Effector CD8-positive, alpha-beta T cell (primary cell): ENCODE measurements around the gene SLC6A12.

Experiments
- DNase-seq: peaks from one replicate; lab custom pipeline; 2025; lab: John Stamatoyannopoulos, UW

The SLC6A12 gene

GRCh38 chr12:215116-215515 is 1.2 kb upstream of the SLC6A12 start:
- no peak for DNase-seq

DNA sequence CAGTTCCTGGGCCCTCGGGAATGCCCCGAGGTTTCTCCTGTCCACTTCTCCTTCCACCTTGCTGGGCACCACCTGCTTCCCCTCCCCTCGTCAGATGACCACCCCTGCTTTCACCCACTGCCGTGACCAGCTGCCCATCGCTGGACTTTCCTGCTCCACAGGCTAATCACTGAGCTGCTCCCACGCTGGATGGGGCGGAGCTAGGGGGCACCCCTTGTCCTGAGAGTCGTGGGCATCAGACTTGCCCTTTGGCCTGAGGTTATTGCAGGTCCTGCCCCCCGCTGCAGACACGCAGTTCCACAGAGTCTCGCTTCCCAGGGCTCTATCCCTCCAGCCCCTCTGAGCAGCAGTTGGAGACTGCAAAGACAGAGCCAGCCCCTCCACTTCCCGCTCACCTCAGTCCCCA is 427 bp downstream of the SLC6A12 start:
- DNase-seq, result no peak

- DNase-seq, result no peak
Observed at GRCh38 chr12:212715-213526, 1.0 kb downstream of the SLC6A12 start.

- DNase-seq, result no peak
Observed at GRCh38 chr12:212415-212714, 1.6 kb downstream of the SLC6A12 start.

DNA sequence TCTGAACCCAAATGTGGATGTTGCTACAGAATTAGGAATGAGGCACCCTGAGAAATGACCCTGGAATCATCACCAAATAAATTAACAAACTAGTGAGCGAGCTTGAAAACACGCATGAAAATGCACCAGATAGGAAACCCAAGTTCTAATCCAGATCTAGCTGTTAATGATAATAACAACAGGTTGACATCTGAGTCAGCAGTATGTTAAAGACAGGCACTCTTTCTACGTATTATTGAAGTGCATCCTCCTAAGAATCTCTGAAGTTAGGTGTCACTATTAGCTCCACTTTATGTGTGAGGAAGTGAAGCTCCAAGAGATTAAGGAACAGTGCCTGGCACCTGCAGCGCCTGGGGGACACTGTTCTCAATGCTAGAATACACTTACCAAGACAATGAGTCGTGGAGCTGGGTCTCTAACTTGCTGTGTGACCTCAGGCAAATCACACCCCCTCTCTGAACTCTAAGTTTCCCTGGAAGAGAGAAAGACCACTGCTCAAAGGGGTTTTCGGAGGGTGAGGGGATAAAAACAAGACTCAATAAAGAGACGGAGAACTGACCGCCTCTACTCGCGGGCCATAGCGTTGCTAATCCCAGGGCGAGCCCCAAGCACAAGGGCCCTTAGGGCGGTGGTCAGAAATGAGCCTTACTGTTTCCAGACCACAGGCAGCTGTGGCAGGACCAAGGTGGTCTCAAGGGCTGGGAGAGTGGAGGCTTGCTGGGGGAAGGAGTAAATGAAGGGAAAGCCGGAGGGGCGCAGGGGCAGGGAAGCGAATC is 2.1 kb downstream of the SLC6A12 start:
- no peak for DNase-seq

DNA sequence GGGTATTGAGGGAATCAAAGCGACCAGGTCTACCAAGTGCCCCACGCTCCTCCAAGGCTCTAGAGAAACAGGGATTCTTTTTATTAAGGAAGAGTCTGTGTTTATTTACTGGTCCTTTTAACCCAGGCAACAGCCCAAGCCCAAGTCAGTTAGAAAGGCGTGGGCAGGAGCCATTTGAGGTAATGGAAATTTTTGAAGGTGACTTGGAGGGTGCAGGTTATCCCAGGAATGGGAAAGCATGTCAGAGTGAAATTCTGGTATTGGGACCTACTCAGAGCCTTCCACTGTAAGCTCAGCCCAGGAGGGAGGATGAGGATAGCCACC is 2.9 kb downstream of the SLC6A12 start:
- DNase-seq, result no peak

DNA sequence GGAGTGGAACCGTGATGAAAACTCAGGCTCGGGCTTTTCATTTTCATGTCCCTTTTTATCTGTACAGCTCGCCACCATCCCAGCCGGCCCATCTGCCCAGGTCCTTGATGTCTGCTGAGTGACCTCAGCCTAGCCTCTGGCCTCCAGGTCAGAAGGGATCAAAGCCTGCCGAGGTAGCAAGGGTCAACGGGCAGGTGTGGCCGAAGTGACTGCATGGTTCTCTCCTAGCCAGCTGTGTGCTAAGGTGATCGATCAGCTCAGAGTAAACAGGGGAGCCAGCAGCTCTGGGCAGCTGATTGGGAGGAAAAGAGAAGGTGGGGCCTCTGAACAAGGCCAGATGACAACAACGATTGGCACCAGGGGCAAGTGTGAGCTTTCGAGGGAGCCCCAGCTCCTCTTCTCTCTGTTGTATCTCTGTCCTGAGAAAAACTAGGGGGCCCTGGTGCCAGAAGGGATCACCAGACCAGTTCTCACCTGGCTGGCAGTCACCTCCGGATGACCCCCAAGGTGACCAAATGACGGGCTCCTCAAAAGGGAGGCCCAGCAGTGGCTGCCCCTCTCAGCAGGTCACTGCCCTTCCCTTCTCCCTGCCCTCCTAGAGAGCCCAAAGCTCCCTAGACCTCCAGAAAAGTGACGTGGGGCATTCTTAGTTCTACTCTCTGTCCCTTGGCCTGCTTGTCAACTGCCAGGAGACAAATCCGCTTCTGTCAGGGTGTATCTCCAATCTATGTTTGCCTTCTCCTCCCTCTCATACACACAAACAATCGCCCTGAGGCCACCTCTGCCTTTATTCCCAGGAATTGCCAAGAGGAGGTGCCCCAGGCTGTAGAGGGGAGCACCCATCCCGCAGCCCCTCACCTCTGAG is 3.4 kb downstream of the SLC6A12 start:
- no peak for DNase-seq

- DNase-seq, result no peak
Observed at GRCh38 chr12:209851-210250, 4.1 kb downstream of the SLC6A12 start.

DNA sequence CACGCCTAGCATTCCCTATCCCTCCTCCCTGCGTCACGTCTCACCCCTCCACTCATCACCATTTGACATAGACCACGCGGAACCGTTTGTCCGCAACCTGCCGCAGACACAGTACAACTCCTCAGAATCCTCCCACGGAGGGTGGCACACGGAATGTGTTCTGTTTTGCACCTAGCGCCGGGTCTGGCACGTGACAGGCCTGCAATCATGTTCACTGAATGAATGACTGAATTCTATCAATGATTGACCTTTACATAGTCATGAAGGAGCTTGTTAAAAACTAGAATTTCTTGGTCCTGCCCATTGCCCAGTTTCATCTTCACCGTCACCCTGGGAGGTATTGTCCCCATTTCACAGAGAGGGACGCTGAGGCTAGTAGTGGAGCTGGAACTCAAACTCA is 4.7 kb downstream of the SLC6A12 start:
- no peak for DNase-seq

DNA sequence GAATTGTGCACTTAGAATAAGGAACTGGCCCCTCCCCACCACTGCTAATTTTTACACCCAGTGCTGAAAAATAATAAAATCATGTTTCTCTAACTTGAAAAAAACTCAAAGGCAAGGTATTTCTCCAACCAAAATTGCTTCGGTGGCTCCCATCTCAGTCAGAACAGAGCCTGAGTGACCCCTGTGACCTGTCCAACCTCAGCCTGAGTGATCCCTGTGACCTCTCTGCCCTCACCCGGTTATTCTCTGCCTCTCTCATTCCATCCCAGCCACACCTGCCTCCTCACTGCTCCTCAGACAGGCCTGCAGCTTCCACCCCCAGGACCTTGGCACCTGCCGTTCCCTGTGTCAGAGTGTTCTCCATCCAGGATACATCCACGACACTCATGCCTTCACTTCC is 5.1 kb downstream of the SLC6A12 start:
- no peak for DNase-seq

GRCh38 chr12:207804-208203 is 6.2 kb downstream of the SLC6A12 start:
- DNase-seq, result no peak

DNA sequence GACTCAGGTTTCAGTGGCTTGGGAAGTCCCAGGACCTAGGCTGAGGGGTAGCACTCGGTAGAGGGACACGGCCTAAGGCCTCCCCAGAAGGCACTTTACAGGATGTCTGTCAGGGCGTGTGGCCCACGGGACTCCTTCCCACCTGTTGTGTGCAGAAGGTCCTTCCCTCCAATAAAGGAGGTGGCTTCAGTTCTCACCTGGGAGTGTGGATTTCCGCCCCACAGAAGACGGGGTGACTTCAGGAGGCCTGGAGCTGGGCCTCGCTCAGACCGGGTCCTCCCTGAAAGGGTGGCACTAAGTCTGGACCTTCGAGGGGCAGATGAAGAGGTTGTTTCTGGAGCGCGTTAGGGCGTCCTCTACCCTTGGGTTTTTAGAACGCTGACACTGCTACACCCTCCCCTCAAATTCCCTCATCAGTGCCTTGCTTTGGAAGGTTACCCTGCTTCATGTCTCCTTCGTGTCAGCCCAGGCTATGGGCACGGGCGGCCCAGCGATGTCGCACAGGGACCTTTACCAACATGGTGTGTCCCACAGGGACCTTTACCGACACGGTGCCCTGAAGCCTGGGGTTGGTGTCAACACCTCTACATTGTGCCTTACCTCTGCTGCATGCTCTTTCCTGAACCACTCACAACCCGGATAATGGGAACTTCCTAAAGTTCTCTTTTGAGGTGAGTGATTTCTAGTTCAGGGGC is 7.1 kb downstream of the SLC6A12 start:
- no peak for DNase-seq

DNA sequence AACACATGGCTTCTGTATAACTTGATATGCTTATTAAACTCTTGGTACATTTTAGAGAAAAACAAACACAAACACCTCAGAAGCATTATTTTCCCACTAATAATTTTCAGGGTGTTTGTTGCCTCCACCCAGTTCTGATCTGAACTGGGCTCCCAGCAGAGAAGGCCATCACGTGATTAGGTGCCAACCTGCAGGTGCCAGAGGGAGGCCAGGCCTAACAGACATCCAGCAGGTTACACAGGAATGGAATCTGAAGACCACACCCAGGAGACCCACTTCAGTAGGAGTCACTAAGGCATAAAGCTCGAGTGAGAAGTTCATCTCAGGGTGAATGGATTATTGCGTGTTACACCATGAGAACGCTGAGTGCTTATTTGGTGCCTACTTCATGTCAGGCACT is 8.9 kb downstream of the SLC6A12 start:
- no peak for DNase-seq

DNA sequence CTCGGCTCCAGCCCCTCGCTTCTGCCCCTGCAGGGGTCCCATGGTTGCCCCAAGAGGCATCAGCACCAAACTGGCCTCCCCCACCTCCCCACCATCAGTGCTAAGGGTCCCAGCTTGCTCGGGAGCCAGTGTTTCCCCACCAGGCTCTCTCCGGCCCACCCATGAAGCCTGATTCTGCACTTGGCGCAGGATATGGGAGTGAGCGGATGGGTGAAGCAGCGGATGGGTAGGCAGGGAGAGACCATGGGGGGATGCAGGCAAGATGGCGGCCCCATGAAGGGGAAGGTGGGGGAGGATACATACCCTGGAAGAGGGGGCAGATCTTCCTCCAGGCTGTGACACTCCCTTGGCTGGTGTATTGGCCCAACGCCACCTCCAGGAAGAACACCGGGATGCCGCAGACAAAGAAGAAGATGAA is 9.7 kb downstream of the SLC6A12 start:
- no peak for DNase-seq

DNA sequence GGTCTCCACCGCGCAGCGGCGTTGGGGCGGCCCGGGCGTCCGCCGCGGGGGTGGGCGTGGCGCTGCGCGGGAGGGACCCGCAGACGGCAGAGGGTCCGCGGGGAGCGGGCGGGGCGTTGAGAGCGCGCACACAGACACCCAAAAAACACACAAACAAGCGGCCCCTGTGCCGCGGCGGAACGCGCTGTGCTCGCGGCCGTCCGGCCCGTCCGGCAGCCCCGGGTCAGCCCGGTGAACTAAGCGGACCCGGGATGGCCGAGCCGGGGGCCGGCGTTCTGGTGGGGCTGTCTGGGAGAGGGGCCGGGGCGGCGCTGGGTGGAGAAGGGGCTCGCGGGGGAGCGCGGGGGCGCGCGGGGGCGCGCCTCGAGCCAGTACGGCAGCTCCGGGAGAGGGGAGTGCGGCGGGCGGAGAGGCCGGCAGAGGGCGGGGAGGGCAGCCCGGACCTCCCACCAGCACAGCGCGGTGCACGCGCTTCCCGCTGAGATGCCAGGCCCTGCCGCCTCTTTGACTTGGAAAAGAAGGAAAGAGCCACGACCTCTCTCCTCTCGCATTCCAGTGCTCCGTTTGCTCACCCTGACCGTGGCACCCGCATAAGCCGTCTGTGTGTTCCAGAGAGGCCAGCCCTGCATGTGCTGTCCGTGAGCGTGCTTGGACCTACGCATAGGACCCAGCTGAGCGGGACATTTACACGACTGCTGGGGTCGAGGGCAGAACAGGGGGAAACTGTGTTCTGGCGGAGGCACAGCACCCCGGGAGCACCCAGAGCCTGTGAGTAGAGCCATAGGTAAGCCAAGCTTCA is 10.3 kb downstream of the SLC6A12 start:
- no peak for DNase-seq

DNA sequence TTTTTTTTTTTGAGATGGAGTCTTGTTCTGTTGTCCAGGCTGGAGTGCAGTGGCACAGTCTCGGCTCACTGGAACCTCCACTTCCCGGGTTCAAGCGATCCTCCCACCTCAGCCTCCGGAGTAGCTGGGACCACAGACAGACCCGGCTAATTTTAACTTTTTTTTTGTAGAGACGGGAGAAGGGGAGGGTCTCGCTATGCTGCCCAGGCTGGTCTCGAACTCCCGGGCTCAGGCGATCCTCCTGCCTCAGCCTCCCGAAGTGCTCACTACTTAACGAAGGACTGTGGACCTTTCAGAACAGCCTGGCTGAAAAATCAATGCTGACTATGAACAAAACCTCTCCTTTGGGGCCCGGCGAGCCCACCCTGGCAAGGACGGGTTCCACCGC is 10.9 kb downstream of the SLC6A12 start:
- no peak for DNase-seq

DNA sequence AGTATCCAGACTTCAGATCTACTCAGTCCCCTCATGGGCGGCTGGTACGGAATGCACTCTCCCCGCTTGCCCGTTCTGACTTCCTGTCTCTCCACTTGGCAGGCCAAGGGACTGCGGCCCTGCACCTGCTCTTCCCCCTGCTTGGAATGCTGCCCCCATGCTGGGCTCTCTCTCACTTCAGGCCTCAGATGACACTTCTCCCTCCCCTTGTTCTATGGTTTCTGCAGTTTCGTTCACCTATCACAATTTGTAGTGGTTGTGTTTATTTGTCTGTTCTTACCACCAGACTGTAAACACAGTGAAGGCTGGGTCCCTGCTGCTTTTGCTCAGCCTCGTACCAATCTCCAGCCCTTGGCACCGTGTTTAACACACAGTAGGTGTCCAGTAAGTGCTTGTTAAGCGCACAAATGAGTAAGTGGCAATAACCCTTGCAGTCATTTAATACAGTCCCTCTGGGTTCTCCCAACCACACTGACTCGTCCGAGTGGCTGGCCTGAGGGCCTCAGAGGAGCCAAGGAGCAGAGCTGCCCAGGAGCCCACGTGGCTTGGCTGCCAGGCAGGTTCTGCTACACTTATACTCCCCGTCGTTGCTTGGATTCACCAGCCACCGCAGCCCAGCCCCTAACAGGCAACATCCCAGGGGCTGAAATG is 11.8 kb downstream of the SLC6A12 start:
- DNase-seq, result no peak

DNA sequence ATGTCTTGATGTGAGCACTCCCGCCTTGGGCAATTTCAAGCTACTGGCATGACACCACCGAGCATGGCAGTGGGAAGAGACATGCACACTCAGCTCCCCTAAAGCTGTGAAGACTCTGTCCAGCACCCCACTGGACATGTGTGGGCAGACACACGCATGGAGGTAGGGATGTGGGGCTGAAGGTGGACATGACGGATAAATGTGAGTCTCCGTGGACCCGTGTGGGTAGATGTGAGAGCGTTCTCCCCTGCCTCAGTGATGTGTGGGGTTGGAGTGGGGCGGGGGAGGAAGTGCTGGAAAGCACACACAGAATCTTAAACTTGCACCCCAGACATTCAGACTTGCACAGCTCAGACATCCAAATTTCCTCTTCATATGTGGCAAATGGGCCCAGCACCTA is 12.6 kb downstream of the SLC6A12 start:
- DNase-seq, result no peak

- no peak for DNase-seq
Observed at GRCh38 chr12:198705-199104, 15.3 kb downstream of the SLC6A12 start.

- DNase-seq, result no peak
Observed at GRCh38 chr12:197911-198695, 15.9 kb downstream of the SLC6A12 start.
